ENCODE results near the gene FGFR3. TPM values are rescaled to one million over a fixed set of nuclear protein-coding genes. Genes with fewer than 3 reads are reported as not detected.

Gene FGFR3
- total RNA-seq, 1 experiment from 2014 or later, result 34.3 TPM

DNA sequence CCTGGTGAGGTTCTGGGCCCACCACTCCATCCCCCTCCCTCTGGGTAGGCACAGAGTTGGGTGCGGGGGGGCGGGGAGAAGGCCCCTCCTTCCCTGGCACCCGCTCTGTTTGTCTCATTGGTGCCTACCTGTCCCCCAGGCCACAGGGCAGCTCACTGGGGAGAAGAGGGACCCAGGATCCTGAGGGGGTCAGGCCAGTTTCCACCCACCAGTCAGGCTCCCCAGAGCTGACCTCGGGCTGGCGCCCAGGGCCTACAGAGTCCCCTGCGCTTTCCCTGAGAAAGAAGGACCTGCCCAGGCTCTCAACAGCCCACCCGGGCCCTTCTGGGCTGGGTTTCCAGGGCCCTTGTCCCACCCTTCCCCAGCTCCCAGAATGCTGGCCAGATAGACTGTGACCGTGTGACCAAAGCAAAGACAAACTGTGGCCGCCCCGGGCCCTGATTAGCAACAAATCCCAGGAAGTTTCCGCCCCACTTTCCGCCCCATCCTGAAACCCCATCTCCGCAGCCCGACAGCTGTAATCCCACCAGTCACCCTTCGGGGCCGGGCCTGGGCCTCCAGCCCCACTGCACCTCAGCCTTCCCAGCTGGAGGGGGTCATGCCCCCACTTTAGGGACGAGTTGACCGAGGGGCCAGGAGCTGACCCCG is 33.8 kb upstream of the FGFR3 start:
- no peak overlapping the region for H3K27ac Mint-ChIP-seq (ENCODE audit: unreplicated experiment)
- CTCF ChIA-PET, result interaction anchor here (0.7 kb wide), 1 partner anchor 634 kb away, joined by 3 read pairs; no protein-coding TSS in a partner anchor
- H3K9me3 Mint-ChIP-seq (ENCODE audit: low read depth, unreplicated experiment), result no peaks in the 10 kb centered on the region
- DNase-seq, result no peak
- no peak overlapping the region for H3K4me3 Mint-ChIP-seq (ENCODE audit: low read depth, unreplicated experiment)
- intact Hi-C loops (cut with micrococcal nuclease; ENCODE audit: unreplicated experiment), result no loop called here
- TF ChIP-seq CTCF (IDR thresholded peaks at IDR 0.05; ENCODE audit: unreplicated experiment), result no peak
- H3K36me3 Mint-ChIP-seq (ENCODE audit: insufficient read depth, unreplicated experiment), result no peaks in the 10 kb centered on the region
- BruUV-seq (replicated peaks), result no TSS peak
- H3K4me1 Mint-ChIP-seq (ENCODE audit: low read depth, unreplicated experiment), result no peaks in the 10 kb centered on the region
- H3K27me3 Mint-ChIP-seq (ENCODE audit: unreplicated experiment), result peaks cover 8% of the 10 kb centered on the region

- Mint-ChIP-seq H3K27ac (ENCODE audit: unreplicated experiment) (no peak overlapping the region), H3K27me3 (ENCODE audit: unreplicated experiment) (peaks cover 8% of the 10 kb centered on the region), H3K9me3 (ENCODE audit: low read depth, unreplicated experiment) (no peaks in the 10 kb centered on the region), H3K4me1 (ENCODE audit: low read depth, unreplicated experiment) (no peaks in the 10 kb centered on the region), H3K36me3 (ENCODE audit: insufficient read depth, unreplicated experiment) (no peaks in the 10 kb centered on the region), H3K4me3 (ENCODE audit: low read depth, unreplicated experiment) (no peak overlapping the region)
- BruUV-seq (replicated peaks), result no TSS peak
- DNase-seq, result no peak
- no peak for TF ChIP-seq CTCF (IDR thresholded peaks at IDR 0.05; ENCODE audit: unreplicated experiment)
- intact Hi-C loops (cut with micrococcal nuclease; ENCODE audit: unreplicated experiment), result no loop called here
- CTCF ChIA-PET, result no interaction called here
Measured at GRCh38 chr4:1759818-1760223, 33.3 kb upstream of the FGFR3 start.

DNA sequence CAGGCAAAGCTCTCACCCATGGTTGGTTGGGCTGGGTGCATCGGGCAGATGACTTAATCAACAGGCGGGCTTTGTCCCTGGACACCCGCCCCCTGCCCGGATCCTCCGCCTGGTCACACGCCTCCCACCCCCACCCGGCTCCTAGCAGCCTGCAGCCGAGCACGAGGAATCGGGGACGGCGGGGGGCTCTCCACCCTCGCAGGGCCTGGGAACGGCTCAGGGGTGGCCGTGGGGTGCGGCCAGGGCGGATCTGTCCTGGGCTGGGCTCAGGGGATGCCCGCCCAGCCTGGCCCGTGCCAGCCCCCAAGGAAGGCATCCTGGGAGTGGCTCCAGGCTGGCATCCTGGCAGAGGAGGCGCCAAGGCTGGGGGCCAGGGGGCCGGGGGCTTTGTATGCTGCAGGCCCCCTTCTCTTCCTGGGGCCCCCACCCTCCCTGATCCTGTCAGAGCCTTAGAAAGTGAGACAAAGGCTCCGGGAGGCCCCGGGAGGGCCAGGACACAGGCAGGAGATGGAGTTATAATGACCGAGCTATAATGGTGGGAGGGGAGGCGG is 32.5 kb upstream of the FGFR3 start:
- BruUV-seq (replicated peaks), result no TSS peak
- intact Hi-C loops (cut with micrococcal nuclease; ENCODE audit: unreplicated experiment), result no loop called here
- no peak for DNase-seq
- Mint-ChIP-seq H3K27me3 (ENCODE audit: unreplicated experiment) (peaks cover 8% of the 10 kb centered on the region), H3K27ac (ENCODE audit: unreplicated experiment) (no peak overlapping the region), H3K36me3 (ENCODE audit: insufficient read depth, unreplicated experiment) (no peaks in the 10 kb centered on the region), H3K4me1 (ENCODE audit: low read depth, unreplicated experiment) (peaks cover 4% of the 10 kb centered on the region), H3K9me3 (ENCODE audit: low read depth, unreplicated experiment) (no peaks in the 10 kb centered on the region), H3K4me3 (ENCODE audit: low read depth, unreplicated experiment) (no peak overlapping the region)
- CTCF ChIA-PET, result interaction anchor here (0.6 kb wide), 1 partner anchor 22 kb away, joined by 4 read pairs; no protein-coding TSS in a partner anchor
- TF ChIP-seq CTCF (IDR thresholded peaks at IDR 0.05; ENCODE audit: unreplicated experiment), result no peak

- no peak for TF ChIP-seq CTCF (IDR thresholded peaks at IDR 0.05; ENCODE audit: unreplicated experiment)
- Mint-ChIP-seq H3K4me1 (ENCODE audit: low read depth, unreplicated experiment) (peaks cover 6% of the 10 kb centered on the region), H3K9me3 (ENCODE audit: low read depth, unreplicated experiment) (no peaks in the 10 kb centered on the region), H3K36me3 (ENCODE audit: insufficient read depth, unreplicated experiment) (no peaks in the 10 kb centered on the region), H3K27me3 (ENCODE audit: unreplicated experiment) (peaks cover 8% of the 10 kb centered on the region), H3K4me3 (ENCODE audit: low read depth, unreplicated experiment) (no peak overlapping the region), H3K27ac (ENCODE audit: unreplicated experiment) (no peak overlapping the region)
- intact Hi-C loops (cut with micrococcal nuclease; ENCODE audit: unreplicated experiment), result no loop called here
- no peak for DNase-seq
- CTCF ChIA-PET, result interaction anchor here (0.6 kb wide), 1 partner anchor 21 kb away, joined by 4 read pairs; no protein-coding TSS in a partner anchor
- no TSS peak for BruUV-seq (replicated peaks)
Measured at GRCh38 chr4:1761130-1761689, 31.9 kb upstream of the FGFR3 start.

Measured in Calu3 (cell line).